Stimulated activated effector memory CD8-positive, alpha-beta T cell treated with anti-CD3 and anti-CD28 coated beads, Interleukin-12 subunit alpha, Interleukin-12 subunit beta, amount 100 ng/mL, for 72 hours (primary cell): ENCODE data around the gene S100PBP.

Experiments used
- ATAC-seq: fragments of 150-1000 bp; cut with Tn5 transposase; 2 replicates; pipeline ENCODE4 v1.10.0; 2021
- DNase-seq, 2 donors: peaks; one replicate each; pipeline ENCODE4 v3.0.0; 2021 to 2022; ENCODE audit warnings: low spot score in 2 of 2
- H3K27ac Mint-ChIP-seq: one replicate; pipeline ENCODE4 v1.8.0; 2022; ENCODE audit warnings: mild to moderate bottlenecking, mixed read lengths
- H3K36me3 Mint-ChIP-seq: one replicate; pipeline ENCODE4 v1.8.0; 2022; ENCODE audit warnings: mild to moderate bottlenecking, mixed read lengths
- H3K4me1 Mint-ChIP-seq: one replicate; pipeline ENCODE4 v1.8.0; 2022; ENCODE audit warnings: mixed read lengths
- H3K4me3 Mint-ChIP-seq: one replicate; pipeline ENCODE4 v1.8.0; 2022; ENCODE audit warnings: mild to moderate bottlenecking, mixed read lengths
- H3K9me3 Mint-ChIP-seq: one replicate; pipeline ENCODE4 v1.8.0; 2022; ENCODE audit warnings: mixed read lengths

The S100PBP gene

GRCh38 chr1:32817159-32817814, at the start of gene S100PBP, which contains the start of gene YARS1:
TSS of gene S100PBP (plus strand) at chr1:32817653. CDS start at chr1:32826100, 8,447 bp downstream.
TSS of gene YARS1 (minus strand) at chr1:32817358. CDS start at chr1:32817244, 114 bp downstream.
- ATAC-seq (peak; percentile 94), DNase-seq (peak; percentile 97 to 100)
- Mint-ChIP-seq H3K4me1 (peaks cover 42% of the 10 kb centered on the region), H3K4me3 (peak within 1 kb of the TSS; percentile 90), H3K27ac (peak within 1 kb of the TSS; percentile 99), H3K36me3 (peaks cover 51% of the 10 kb centered on the region), H3K9me3 (no peaks in the 10 kb centered on the region)

DNA sequence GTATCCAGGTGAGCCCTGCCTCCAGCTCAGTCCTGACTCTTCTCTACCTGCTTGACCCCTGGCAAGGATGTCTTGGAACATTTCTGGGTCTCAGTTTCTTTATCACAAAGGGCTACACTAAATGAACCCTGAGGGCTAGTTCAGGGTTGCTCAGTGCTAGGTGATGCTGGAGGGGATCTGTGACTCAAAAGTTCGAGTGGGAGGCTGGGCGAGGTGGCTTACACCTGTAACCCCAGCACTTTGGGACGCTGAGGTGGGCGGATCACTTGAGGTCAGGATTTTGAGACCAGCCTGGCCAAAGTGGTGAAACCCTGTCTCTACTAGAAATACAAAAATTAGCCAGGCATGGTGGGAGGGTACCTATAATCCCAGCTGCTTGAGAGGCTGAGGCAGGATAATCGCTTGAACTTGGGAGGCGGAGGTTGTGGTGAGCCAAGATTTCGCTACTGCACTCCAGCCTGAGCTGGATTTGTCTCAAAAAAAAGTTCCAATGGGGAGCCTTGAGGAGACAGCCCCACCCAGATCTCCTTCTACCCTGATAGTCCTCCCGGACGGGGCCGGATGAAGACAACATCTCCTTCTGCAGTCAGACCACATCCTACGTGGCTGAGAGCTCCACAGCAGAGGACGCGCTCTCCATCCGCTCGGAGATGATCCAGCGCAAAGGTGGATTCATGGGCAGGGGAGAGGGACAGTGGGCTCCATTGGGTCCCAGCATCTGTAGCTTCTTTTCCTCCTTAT, 49.2 kb upstream of the S100PBP start:
- Mint-ChIP-seq H3K27ac (no peak overlapping the region), H3K36me3 (peaks cover 10% of the 10 kb centered on the region), H3K9me3 (no peaks in the 10 kb centered on the region), H3K4me3 (no peak overlapping the region), H3K4me1 (peaks cover 10% of the 10 kb centered on the region)
- no peak for DNase-seq
- ATAC-seq = no peak

- peaks cover 18% of the 10 kb centered on the region for H3K36me3 Mint-ChIP-seq
- H3K27ac Mint-ChIP-seq = no peak overlapping the region
- ATAC-seq = no peak
- H3K9me3 Mint-ChIP-seq = no peaks in the 10 kb centered on the region
- H3K4me3 Mint-ChIP-seq = no peak overlapping the region
- no peak for DNase-seq
- H3K4me1 Mint-ChIP-seq = peaks cover 20% of the 10 kb centered on the region
These were observed 47.8 kb upstream of the S100PBP start for GRCh38 chr1:32769524-32770220.

- ATAC-seq = no peak
- no peak for DNase-seq
- no peaks in the 10 kb centered on the region for H3K9me3 Mint-ChIP-seq
- no peak overlapping the region for H3K4me3 Mint-ChIP-seq
- no peak overlapping the region for H3K27ac Mint-ChIP-seq
- H3K4me1 Mint-ChIP-seq = peaks cover 20% of the 10 kb centered on the region
- peaks cover 23% of the 10 kb centered on the region for H3K36me3 Mint-ChIP-seq
These were observed 47.2 kb upstream of the S100PBP start for GRCh38 chr1:32770221-32770731.

- H3K27ac Mint-ChIP-seq = no peak overlapping the region
- no peak for ATAC-seq
These were observed 46.5 kb upstream of the S100PBP start for GRCh38 chr1:32770741-32771548.

GRCh38 chr1:32771561-32772280, 45.7 kb upstream of the S100PBP start:
- DNase-seq (no peak), ATAC-seq (no peak)
- no peak overlapping the region for H3K4me3 Mint-ChIP-seq
- H3K4me1 Mint-ChIP-seq = peaks cover 25% of the 10 kb centered on the region
- H3K9me3 Mint-ChIP-seq = no peaks in the 10 kb centered on the region
- H3K36me3 Mint-ChIP-seq = peaks cover 38% of the 10 kb centered on the region
- no peak overlapping the region for H3K27ac Mint-ChIP-seq

More at GRCh38 chr1:32770741-32771548, 46.5 kb upstream of the S100PBP start:
- Mint-ChIP-seq H3K4me1 (peaks cover 24% of the 10 kb centered on the region), H3K9me3 (no peaks in the 10 kb centered on the region), H3K36me3 (peaks cover 30% of the 10 kb centered on the region), H3K4me3 (no peak overlapping the region)
- DNase-seq = no peak

DNA sequence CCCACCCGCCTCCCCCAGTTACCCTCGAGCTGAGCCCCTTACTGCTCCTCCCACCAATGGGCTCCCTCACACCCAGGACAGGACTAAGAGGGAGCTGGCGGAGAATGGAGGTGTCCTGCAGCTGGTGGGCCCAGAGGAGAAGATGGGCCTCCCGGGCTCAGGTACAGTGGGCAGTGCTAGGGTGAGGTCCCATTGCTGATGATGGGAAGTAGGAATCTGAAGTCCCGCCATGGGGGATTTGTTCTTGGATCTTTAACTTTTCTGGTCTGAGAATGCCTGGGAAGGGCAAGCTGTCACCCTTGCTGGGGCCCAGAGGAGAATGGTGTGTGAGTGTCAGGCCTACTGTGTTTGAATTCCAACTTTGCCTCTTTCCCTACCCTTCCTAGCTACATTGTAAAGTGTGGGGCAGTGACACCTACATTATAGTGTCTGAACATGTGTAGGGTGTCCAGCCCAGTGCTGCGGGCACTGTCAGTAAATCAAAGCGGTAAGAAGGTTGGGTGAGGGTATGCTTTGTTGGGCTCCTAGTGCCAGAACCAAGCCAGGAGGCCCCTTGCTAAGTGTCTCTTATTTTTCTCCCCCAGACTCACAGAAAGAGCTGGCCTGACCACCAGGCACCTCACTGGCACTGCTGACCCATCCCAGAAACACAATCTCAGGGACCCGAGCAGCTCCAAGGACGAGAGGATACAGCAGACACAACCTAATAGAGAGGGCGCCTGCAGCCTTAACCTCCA, 45.0 kb upstream of the S100PBP start:
- ATAC-seq (no peak), DNase-seq (no peak)
- no peaks in the 10 kb centered on the region for H3K9me3 Mint-ChIP-seq
- H3K36me3 Mint-ChIP-seq = peaks cover 44% of the 10 kb centered on the region
- no peak overlapping the region for H3K4me3 Mint-ChIP-seq
- peaks cover 25% of the 10 kb centered on the region for H3K4me1 Mint-ChIP-seq
- H3K27ac Mint-ChIP-seq = peak overlapping the region; percentile 34

DNA sequence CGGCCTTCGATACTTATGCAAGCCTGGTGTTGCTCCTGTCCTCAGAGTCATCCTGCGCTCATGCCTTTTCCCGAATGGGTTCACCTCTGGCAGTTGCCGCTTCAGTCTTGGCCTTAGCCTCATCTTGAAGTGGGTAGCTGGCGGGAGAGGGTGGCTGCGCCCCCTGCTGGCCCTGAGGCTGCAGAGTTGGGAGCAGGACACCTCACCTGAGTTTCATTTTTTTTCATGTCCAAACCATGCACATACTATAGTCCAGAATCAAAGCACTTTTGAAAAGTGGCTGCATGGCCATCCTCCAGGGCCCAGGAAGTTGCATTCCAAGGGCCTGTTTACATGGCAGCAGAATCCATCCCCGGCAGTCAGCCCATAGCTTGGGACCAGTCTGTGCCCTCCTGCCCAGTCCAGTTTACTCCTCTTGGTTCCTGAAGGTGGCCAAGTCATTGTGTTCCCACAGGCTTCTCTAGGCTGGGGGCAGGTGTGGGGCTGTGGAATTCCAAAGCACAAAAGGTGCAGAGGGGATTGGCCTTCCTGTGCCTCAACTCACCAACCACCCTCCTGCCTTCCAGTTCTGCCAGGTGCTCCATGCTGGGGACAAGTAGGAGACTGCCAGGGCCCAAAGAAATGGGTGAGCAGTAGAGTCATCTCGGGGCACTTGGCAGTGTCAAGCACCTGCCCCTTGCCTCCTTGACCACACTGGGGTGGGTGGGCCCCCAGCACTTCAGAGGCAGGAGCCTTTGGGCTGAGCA, 44.3 kb upstream of the S100PBP start:
- H3K27ac Mint-ChIP-seq = peak overlapping the region; percentile 34
- DNase-seq (peak; percentile 70 to 83), ATAC-seq (peak; percentile 81)
- H3K4me1 Mint-ChIP-seq = peaks cover 25% of the 10 kb centered on the region
- no peak overlapping the region for H3K4me3 Mint-ChIP-seq
- peaks cover 52% of the 10 kb centered on the region for H3K36me3 Mint-ChIP-seq
- no peaks in the 10 kb centered on the region for H3K9me3 Mint-ChIP-seq

DNA sequence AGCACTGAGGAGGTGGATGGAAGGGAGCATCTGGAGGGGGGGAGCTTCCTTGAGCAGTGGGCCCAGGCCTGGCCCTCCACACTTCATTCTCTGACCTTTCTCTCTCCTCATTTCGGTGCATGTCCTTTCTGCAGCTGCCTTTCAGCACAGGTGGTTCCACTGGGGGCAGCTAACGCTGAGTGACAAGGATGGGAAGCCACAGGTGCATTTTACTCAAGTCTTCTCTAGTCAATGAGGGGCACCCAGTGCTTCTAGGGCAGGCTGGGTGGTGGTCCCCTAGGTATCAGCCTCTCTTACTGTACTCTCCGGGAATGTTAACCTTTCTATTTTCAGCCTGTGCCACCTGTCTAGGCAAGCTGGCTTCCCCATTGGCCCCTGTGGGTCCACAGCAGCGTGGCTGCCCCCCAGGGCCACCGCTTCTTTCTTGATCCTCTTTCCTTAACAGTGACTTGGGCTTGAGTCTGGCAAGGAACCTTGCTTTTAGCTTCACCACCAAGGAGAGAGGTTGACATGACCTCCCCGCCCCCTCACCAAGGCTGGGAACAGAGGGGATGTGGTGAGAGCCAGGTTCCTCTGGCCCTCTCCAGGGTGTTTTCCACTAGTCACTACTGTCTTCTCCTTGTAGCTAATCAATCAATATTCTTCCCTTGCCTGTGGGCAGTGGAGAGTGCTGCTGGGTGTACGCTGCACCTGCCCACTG, 43.5 kb upstream of the S100PBP start:
- no peak overlapping the region for H3K4me3 Mint-ChIP-seq
- ATAC-seq (no peak), DNase-seq (no peak)
- peaks cover 25% of the 10 kb centered on the region for H3K4me1 Mint-ChIP-seq
- peak overlapping the region; percentile 80 for H3K27ac Mint-ChIP-seq
- H3K36me3 Mint-ChIP-seq = peaks cover 59% of the 10 kb centered on the region
- H3K9me3 Mint-ChIP-seq = no peaks in the 10 kb centered on the region

DNA sequence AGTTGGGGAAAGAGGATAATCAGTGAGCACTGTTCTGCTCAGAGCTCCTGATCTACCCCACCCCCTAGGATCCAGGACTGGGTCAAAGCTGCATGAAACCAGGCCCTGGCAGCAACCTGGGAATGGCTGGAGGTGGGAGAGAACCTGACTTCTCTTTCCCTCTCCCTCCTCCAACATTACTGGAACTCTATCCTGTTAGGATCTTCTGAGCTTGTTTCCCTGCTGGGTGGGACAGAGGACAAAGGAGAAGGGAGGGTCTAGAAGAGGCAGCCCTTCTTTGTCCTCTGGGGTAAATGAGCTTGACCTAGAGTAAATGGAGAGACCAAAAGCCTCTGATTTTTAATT, 43.0 kb upstream of the S100PBP start:
- no peak for ATAC-seq
- Mint-ChIP-seq H3K4me1 (peaks cover 25% of the 10 kb centered on the region), H3K9me3 (no peaks in the 10 kb centered on the region), H3K4me3 (no peak overlapping the region), H3K27ac (peak overlapping the region; percentile 80), H3K36me3 (peaks cover 64% of the 10 kb centered on the region)
- no peak for DNase-seq

DNA sequence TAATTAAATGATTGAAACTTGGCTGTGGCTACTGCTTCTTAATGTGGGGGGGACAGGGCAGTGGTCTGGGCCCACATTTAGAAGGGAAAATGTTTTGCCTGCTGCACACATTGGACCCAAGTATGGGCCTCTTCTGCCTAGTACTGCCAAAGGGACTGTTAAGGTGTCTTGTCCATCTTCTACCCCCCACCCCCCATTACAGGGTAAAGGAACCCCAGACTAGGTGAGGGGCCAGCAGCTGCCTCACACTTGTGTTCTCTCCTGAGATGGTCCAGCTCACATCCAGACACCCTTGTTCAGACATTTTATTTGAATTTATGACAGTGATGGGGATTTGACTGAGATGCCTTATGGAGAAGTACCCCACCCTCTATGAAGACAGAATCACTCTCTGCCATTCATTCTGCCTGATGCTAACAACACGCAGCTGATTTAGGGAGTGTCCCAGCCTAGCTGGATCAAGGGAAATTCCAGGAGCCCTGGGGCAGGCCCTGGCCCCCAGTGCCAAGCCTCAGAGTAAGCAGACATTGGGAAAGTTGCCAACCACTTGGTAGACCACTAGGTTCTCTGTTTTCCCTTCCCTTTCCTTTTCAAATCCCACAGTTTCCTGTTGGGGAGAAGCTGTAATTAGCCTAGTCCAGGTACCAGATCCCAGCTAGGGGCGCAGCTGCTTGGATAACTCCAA, 42.4 kb upstream of the S100PBP start:
- DNase-seq = no peak
- peaks cover 71% of the 10 kb centered on the region for H3K36me3 Mint-ChIP-seq
- no peak for ATAC-seq
- H3K4me1 Mint-ChIP-seq = peaks cover 25% of the 10 kb centered on the region
- H3K27ac Mint-ChIP-seq = peak overlapping the region; percentile 74
- no peaks in the 10 kb centered on the region for H3K9me3 Mint-ChIP-seq
- H3K4me3 Mint-ChIP-seq = no peak overlapping the region

DNA sequence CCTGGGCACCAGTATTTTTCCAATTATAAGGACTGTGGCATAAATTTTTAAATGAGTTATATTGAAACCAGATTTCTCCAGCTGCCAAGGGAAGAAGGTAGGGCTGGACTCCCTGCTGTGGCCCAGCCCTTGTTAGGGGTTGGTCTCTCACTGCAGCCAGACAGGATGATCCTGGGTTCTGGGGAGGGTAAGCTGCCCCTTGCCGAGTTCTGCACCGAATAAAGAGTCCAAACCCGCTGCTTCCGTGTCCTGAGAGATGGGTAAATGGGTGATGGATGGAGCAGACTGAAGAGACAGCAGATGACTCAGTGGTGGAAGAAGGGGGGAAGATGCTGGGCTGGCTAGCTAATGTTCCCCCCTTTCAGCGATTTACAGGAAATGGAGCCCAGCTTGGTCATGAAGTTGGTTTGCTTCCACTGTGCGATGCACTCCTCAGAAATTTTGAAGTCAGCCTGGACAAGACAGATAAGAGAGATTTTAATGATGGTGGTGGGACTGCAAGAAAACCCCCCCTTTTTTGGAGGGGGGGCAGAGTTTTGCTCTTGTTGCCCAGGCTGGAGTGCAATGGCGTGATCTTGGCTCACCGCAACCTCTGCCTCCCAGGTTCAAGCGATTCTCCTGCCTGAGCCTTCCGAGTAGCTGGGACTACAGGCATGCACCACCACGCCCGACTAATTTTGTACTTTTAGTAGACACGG, 41.7 kb upstream of the S100PBP start:
- peaks cover 25% of the 10 kb centered on the region for H3K4me1 Mint-ChIP-seq
- ATAC-seq (no peak), DNase-seq (no peak)
- peak overlapping the region; percentile 74 for H3K27ac Mint-ChIP-seq
- H3K9me3 Mint-ChIP-seq = no peaks in the 10 kb centered on the region
- H3K36me3 Mint-ChIP-seq = peaks cover 78% of the 10 kb centered on the region
- H3K4me3 Mint-ChIP-seq = no peak overlapping the region
